Thoracic aorta (tissue), 2 donors: ENCODE measurements around the gene CCDC12. TPM values are rescaled to one million over a fixed set of nuclear protein-coding genes. Genes with fewer than 3 reads are reported as not detected.

Experiments used
- ATAC-seq: fragments of 150-250 bp; one replicate; pipeline ENCODE4 v1.8.0; 2017; ENCODE audit warnings: low read depth; ENCODE audit not compliant: insufficient number of reproducible peaks, low FRiP score
- DNase-seq: peaks from one replicate; pipeline ENCODE4 v3.0.0-alpha.2; 2020; ENCODE audit warnings: low spot score
- H3K27ac ChIP-seq, 2 donors: fragments of 200-600 bp; sonication (generic); 1 replicate in 1 of 2; 2 replicates in 1 of 2; pipeline ENCODE4 v1.5.1; 2016; ENCODE audit warnings: mild to moderate bottlenecking in 2 of 2, moderate library complexity in 2 of 2
- H3K27me3 ChIP-seq: fragments of 200-600 bp; sonication (generic); replicated peaks from 2 replicates; pipeline ENCODE4 v1.6.0; 2016; ENCODE audit warnings: mild to moderate bottlenecking; ENCODE audit not compliant: insufficient read depth
- H3K36me3 ChIP-seq: fragments of 200-600 bp; sonication (generic); one replicate; pipeline ENCODE4 v1.5.1; 2016
- H3K4me1 ChIP-seq, 2 donors: fragments of 200-600 bp; sonication (generic); 1 replicate in 1 of 2; 2 replicates in 1 of 2; pipeline versions ENCODE4 v1.5.1 to v1.6.0; 2016; ENCODE audit warnings: low read depth in 2 of 2, mild to moderate bottlenecking in 1 of 2; ENCODE audit not compliant: control insufficient read depth in 1 of 2
- H3K4me3 ChIP-seq: fragments of 200-600 bp; sonication (generic); 2 replicates; pipeline ENCODE4 v1.5.1; 2016; ENCODE audit warnings: mild to moderate bottlenecking
- H3K9me3 ChIP-seq: fragments of 200-600 bp; sonication (generic); 2 replicates; pipeline ENCODE4 v1.5.1; 2016
- total RNA-seq, 2 donors: library from RNA; depleted of rRNA; stranded (reverse); fragments of >200 nt; gene quantifications; one replicate each; pipeline versions ENCODE4 v1.1.0 to v1.2.3, GENCODE V29; 2016
- TF ChIP-seq, protein P1 (sequence below): fragments of 200-600 bp; sonication (generic); IDR thresholded peaks from one replicate; pipeline ENCODE4 v1.5.1; 2019; ENCODE audit warnings: antibody characterized with exemption

CCDC12 gene
- total RNA-seq, 2 donors from 2014 or later, result 29.8 to 58.8 TPM

GRCh38 chr3:46971742-46972141 is 4.8 kb downstream of the CCDC12 start:
- no peaks in the 10 kb centered on the region for H3K36me3 ChIP-seq
- TF ChIP-seq, protein P1, sequence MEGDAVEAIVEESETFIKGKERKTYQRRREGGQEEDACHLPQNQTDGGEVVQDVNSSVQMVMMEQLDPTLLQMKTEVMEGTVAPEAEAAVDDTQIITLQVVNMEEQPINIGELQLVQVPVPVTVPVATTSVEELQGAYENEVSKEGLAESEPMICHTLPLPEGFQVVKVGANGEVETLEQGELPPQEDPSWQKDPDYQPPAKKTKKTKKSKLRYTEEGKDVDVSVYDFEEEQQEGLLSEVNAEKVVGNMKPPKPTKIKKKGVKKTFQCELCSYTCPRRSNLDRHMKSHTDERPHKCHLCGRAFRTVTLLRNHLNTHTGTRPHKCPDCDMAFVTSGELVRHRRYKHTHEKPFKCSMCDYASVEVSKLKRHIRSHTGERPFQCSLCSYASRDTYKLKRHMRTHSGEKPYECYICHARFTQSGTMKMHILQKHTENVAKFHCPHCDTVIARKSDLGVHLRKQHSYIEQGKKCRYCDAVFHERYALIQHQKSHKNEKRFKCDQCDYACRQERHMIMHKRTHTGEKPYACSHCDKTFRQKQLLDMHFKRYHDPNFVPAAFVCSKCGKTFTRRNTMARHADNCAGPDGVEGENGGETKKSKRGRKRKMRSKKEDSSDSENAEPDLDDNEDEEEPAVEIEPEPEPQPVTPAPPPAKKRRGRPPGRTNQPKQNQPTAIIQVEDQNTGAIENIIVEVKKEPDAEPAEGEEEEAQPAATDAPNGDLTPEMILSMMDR, result no peak
- DNase-seq (no peak), ATAC-seq (no peak)
- H3K4me1 ChIP-seq, result peaks cover 48 to 75% of the 10 kb centered on the region in 2 donors
- H3K4me3 ChIP-seq, result no peak overlapping the region
- H3K27me3 ChIP-seq, result no peaks in the 10 kb centered on the region
- no peak overlapping the region for H3K27ac ChIP-seq
- H3K9me3 ChIP-seq, result no peaks in the 10 kb centered on the region

DNA sequence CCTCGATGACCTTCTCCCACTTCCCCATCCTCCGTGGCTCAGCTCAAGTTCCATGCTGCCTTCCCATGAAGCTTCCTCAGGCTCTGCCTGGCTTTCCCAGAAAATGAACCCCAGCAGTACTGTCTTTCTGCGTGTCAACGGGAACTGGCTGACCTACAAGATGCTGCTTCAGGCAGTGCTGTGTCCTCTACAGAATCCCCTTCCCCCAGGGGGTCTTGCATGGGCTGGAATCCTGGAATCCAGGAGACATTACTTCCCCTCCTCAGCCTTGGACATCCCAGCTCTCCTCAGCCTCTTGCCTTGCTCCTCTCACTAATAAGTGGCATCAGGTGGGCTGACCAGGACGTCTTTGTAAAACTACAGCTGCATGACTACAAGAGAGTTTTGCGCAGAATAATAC is 5.4 kb downstream of the CCDC12 start:
- Histone ChIP-seq H3K4me1 (peaks cover 48 to 80% of the 10 kb centered on the region in 2 donors), H3K27ac (no peak overlapping the region), H3K27me3 (no peaks in the 10 kb centered on the region), H3K36me3 (no peaks in the 10 kb centered on the region), H3K4me3 (no peak overlapping the region), H3K9me3 (no peaks in the 10 kb centered on the region)
- DNase-seq (no peak), ATAC-seq (no peak)
- TF ChIP-seq, protein P1, result no peak

DNA sequence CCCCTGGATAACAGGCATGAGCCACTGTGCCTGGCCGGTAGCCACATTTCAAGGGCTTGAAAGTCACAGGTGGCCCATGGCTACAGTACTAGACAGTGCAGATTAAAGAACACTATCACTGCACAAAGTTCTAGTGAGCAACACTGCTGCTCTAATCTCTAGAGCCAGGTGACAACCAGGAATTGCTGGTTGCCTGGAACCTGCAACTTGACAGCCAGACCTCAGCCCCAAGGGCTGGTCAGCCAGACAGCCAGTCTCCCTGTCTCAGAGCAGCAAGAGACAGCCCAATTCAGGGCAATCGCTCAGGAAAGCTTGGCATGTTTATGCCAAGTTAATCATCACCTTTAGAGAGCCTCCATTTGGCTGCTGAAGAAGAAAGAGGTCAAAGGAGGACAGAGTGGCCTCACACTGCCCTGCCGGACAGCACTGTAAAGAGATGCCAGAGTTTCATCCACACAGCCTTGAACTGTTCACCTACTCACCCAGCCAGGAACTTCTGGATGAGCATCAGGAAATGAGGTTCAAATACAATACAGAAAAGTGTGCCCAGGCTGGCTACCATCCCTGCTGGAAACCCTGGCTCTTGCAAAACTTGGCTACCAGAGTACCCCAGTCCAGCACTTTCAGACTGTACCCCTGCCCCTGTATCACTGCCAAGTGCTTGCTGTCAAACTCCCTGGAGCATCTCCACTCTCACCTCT is 6.0 kb downstream of the CCDC12 start:
- H3K36me3 ChIP-seq, result peaks cover 3% of the 10 kb centered on the region
- no peak overlapping the region for H3K4me3 ChIP-seq
- no peak overlapping the region for H3K27ac ChIP-seq
- TF ChIP-seq, protein P1, result no peak
- no peaks in the 10 kb centered on the region for H3K9me3 ChIP-seq
- DNase-seq (no peak), ATAC-seq (no peak)
- H3K27me3 ChIP-seq, result no peaks in the 10 kb centered on the region
- H3K4me1 ChIP-seq, result peaks cover 46 to 79% of the 10 kb centered on the region in 2 donors

DNA sequence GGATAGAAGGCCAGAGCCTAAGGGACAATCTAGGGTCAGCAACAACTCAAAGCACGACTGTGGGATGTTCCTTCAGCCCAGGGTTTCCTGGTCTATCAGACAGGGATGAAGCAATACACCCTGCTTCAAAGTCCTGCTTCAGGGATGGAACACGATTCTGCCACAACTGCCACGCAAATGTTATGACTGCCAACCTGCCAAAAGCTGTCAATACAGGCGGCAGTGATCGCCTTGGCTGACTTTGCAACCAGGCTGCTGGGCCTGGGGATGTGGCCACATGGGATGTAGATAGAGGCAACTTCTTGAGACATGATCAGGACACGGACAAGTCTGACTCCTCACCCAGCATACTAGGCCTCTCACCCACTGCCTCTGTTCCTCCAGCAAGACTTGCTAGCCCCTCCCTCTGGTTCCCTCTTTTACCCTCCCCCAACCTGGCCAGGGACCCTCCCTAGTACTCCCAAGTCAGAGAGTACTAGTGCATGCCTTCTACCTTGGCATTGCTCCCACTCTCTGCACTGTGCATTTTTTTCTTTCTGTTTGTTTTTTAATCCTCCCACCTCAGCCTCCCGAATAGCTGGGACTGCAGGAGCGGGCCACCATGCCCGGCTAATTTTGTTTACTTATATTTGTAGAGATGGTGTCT is 7.6 kb downstream of the CCDC12 start:
- Histone ChIP-seq H3K4me1 (peaks cover 32 to 62% of the 10 kb centered on the region in 2 donors), H3K36me3 (peaks cover 6% of the 10 kb centered on the region), H3K4me3 (no peak overlapping the region), H3K9me3 (no peaks in the 10 kb centered on the region), H3K27me3 (no peaks in the 10 kb centered on the region), H3K27ac (no peak overlapping the region)
- TF ChIP-seq, protein P1, result no peak
- ATAC-seq, result no peak
- DNase-seq, result no peak

- no peak overlapping the region for H3K4me3 ChIP-seq
- H3K27ac ChIP-seq, result no peak overlapping the region
- TF ChIP-seq, protein P1, result no peak
- H3K27me3 ChIP-seq, result no peaks in the 10 kb centered on the region
- peaks cover 6% of the 10 kb centered on the region for H3K36me3 ChIP-seq
- H3K9me3 ChIP-seq, result no peaks in the 10 kb centered on the region
- DNase-seq, result no peak
- H3K4me1 ChIP-seq, result peaks cover 28 to 55% of the 10 kb centered on the region in 2 donors
- ATAC-seq, result no peak
These were observed 9.7 kb downstream of the CCDC12 start for GRCh38 chr3:46966811-46967210.
